ENCODE measurements around the gene AUTS2.

AUTS2 gene

DNA sequence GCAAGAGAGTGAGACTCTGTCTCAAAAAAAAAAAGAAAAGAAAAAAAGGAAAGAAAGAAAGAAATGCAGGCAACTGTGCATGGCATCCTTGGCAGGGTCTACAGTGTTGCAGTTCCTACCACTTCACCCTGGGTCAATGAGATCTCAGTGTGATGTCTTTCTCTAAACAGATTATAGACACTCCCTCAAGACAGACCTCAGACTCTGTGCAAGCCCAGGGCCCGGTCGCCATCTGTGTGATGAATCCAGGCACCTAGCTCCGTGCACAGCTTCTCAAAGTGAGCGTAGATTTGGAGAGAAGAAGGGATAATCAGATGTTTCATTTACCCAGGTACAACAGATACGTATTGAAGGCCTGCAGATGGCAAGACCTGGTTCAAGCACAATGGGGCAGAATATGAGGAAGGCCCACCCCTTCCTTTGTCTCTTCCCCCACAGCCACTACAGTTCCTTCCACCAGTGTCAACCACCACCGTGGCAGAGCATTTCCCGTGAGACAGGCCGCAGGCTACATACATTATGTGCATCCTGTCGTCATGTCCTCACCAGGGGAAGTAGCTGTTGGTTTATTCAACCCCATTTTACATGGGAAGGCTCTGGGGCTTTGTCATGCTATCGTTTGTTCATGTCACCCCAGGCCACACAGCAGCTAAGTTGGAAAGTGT lies 1062.0 kb downstream of the AUTS2 start:
- TF ChIP-seq, protein P1, sequence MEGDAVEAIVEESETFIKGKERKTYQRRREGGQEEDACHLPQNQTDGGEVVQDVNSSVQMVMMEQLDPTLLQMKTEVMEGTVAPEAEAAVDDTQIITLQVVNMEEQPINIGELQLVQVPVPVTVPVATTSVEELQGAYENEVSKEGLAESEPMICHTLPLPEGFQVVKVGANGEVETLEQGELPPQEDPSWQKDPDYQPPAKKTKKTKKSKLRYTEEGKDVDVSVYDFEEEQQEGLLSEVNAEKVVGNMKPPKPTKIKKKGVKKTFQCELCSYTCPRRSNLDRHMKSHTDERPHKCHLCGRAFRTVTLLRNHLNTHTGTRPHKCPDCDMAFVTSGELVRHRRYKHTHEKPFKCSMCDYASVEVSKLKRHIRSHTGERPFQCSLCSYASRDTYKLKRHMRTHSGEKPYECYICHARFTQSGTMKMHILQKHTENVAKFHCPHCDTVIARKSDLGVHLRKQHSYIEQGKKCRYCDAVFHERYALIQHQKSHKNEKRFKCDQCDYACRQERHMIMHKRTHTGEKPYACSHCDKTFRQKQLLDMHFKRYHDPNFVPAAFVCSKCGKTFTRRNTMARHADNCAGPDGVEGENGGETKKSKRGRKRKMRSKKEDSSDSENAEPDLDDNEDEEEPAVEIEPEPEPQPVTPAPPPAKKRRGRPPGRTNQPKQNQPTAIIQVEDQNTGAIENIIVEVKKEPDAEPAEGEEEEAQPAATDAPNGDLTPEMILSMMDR (IDR thresholded peaks at IDR 0.05): no peak

DNA sequence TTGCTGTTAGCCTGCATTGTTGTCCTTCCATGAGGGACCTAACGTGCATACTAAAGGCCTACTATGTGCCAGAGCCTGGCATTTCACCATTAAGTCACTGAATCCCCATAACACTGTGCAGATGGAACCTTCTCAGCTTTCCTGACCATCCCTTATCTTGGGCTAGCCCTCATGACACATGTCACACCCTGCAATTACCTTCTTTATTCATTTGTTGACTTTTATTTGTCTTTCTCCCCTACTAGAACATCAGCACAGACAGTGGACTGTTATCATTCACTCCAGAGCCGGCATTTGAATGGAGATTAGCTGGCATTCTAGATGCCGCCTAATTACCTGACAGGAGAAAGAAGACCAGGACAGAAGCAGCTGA lies 1062.5 kb downstream of the AUTS2 start:
- TF ChIP-seq, protein P1 (IDR thresholded peaks at IDR 0.05): no peak

DNA sequence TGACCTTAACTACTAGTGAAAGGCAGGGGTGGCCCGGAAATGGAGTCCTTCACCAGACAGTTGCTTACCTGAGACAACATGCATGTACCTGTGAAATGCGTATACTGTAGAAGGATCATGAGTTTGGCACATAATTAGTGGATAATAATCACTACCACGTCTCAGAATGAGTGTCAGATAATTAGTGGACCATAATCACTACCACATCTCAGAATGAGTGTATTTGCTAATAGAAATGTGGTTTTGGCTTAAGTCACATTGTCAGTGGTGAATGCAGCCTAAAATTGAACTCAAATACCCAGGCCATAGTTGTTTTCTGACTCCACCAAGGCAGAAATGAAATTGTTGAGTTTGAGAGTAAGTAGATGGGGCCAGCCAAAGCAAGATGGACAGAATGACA lies 1065.4 kb downstream of the AUTS2 start:
- TF ChIP-seq, protein P1 (IDR thresholded peaks at IDR 0.05): no peak

DNA sequence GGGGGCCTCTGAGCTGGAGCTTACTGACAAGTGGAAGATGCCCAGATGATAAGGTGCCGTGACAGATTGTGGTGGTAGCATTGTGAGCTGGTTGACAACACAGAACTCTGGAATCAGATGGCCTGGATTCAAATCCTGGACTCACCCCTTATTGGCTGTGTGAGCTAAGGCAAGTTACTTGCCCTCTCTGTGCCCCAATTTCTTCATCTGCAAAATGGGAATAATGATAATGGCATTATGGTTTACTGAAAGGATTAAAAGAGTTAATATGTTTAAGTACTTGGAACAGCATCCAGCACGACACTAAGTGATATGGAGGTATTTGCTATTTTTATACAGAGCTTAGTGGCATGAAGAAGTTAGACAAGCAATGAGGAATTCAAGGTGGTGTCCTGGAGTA lies 1067.7 kb downstream of the AUTS2 start:
- TF ChIP-seq, protein P1 (IDR thresholded peaks at IDR 0.05): no peak

DNA sequence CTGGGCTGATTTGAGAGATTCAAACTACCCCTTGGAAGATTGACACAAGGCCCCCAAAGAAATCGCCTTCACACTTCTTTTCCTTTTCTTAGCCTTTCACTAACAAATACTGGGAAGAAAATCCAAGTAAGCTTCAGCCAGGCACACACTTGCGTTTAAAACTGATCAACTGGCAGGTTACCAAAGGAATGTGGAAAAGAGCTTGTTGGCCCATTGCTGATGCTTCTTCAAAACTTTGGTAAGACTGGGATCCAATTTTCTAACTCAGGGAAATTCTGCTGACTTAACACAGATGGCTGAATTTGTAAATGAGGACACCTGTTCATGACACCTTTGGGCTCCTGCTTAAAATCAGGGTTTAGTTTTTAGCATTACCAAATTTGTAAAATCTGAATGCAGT lies 1069.1 kb downstream of the AUTS2 start:
- TF ChIP-seq, protein P1 (IDR thresholded peaks at IDR 0.05): no peak

DNA sequence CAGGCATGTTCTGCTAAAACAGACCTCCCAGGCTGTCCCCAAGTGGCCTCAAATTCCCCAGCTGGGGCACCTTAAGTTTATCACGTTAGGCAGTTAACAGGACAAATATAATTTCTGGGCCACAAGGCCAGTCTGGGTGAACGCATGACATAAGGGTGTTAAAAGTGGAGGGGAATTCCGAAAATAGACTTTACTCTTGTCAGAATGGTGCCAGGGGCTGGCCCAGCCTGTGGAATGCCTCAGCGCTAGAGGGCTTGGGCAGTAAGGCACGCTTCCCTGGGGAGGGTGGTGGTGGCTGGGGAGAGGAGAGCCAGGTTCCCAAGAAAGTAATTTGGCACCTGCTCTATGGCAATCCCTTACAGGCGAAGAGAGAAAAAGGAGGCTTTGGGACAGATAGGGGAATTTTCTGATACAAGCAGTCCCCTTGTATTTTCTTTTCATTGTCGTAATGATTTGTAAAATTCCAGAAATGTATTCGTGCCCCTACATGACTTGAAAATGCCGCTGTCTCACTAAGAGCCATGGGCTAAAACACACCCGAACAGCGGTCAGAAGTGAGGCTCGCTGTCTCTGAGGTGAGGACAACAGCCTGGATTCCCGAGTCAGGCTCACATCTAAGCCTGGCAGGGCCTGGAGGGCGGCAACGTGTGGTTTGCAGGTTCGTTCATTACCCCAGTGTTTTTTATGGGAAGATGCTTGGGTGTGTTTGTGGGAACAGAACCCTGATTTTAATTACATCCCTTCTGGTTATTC lies 1070.5 kb downstream of the AUTS2 start:
- TF ChIP-seq, protein P1 (IDR thresholded peaks at IDR 0.05): no peak

DNA sequence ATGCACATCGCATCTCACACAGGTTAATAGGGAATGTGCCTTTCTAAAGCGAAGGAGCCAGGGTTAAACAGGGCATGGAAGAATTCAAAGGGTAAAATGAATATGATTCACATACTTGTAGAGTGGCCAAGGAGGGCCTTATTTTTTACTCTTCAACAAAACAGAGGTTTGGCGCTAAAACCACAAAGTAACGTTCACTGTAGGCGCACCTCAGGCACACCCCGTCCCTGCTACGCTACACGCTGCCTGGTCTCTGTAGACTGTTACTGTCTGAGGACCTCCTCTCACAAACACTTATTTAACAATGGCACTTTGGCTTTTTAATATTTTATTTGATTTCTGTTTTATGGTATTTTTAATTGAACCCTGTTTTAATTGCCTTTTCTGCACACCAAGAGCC lies 1071.6 kb downstream of the AUTS2 start:
- TF ChIP-seq, protein P1 (IDR thresholded peaks at IDR 0.05): no peak

Measured in LNCAP (cell line).